ENCODE data around the gene COPG2. TPM values are rescaled to one million over a fixed set of nuclear protein-coding genes. Genes with fewer than 3 reads are reported as not detected.
A peak's percentile ranks its signal among the peaks of the same experiment; 100 is the strongest.

Gene COPG2
- total RNA-seq, 4 donors from 2014 or later, result 3.4 to 19.7 (median 7.4) TPM

GRCh38 chr7:130500910-130501309 lies 167.6 kb downstream of the COPG2 start:
- H3K27ac ChIP-seq, result no peak overlapping the region
- WGBS, 2 donors (ENCODE audit: low coverage in 1 of 2), result 80 to 92% methylated on average over 2 of the region's 2 CpGs
- in situ Hi-C loops (cut with MboI; ENCODE audit: low pct_ligation_motif_present in 1 of 4, low pct_unique_long_range_greater_than_20kb in 1 of 4, low sequenced_read_pairs in 3 of 4) (no loop called here), intact Hi-C loops (cut with DNase I; ENCODE audit: low total_unique reads) (no loop called here)
- peaks cover 0 to 5% (median 2%) of the 10 kb centered on the region in 4 donors for H3K36me3 ChIP-seq
- no peaks in the 10 kb centered on the region for H3K27me3 ChIP-seq
- TF ChIP-seq POLR2AphosphoS5 (IDR thresholded peaks at IDR 0.05), result no peak
- TF ChIP-seq CTCF (IDR thresholded peaks at IDR 0.05), result no peak
- TF ChIP-seq EP300 (IDR thresholded peaks at IDR 0.05; ENCODE audit: low read depth), result no peak
- no peak for TF ChIP-seq POLR2A (IDR thresholded peaks at IDR 0.05)
- no peak for DNase-seq
- H3K4me1 ChIP-seq, result no peaks in the 10 kb centered on the region
- no peaks in the 10 kb centered on the region for H3K9me3 ChIP-seq
- no peak overlapping the region for H3K4me3 ChIP-seq

GRCh38 chr7:130500463-130500862 lies 168.1 kb downstream of the COPG2 start:
- TF ChIP-seq POLR2A (IDR thresholded peaks at IDR 0.05), result no peak
- Histone ChIP-seq H3K4me3 (no peak overlapping the region), H3K4me1 (no peaks in the 10 kb centered on the region), H3K36me3 (peaks cover 0 to 5% (median 2%) of the 10 kb centered on the region in 4 donors), H3K9me3 (no peaks in the 10 kb centered on the region), H3K27ac (no peak overlapping the region), H3K27me3 (no peaks in the 10 kb centered on the region)
- in situ Hi-C loops (cut with MboI; ENCODE audit: low pct_ligation_motif_present in 1 of 4, low pct_unique_long_range_greater_than_20kb in 1 of 4, low sequenced_read_pairs in 3 of 4), result no loop called here
- WGBS, 2 donors (ENCODE audit: low coverage in 1 of 2), result 91 to 93% methylated on average over 2 to 8 of the region's 8 CpGs
- no peak for DNase-seq
- intact Hi-C loops (cut with DNase I; ENCODE audit: low total_unique reads), result no loop called here

GRCh38 chr7:130494431-130494858 lies 174.1 kb downstream of the COPG2 start:
- Histone ChIP-seq H3K27me3 (no peaks in the 10 kb centered on the region), H3K4me3 (no peak overlapping the region), H3K4me1 (peaks cover 3 to 14% (median 10%) of the 10 kb centered on the region in 4 donors), H3K9me3 (no peaks in the 10 kb centered on the region), H3K36me3 (no peaks in the 10 kb centered on the region), H3K27ac (no peak overlapping the region)
- no peak for DNase-seq
- 74% methylated on average over 2 of the region's 2 CpGs; no CpG with 5 or more reads in 1 of the 2 donors for whole genome bisulfite sequencing, 2 donors (ENCODE audit: low coverage in 1 of 2)
- TF ChIP-seq POLR2A (IDR thresholded peaks at IDR 0.05) (no peak), EP300 (IDR thresholded peaks at IDR 0.05; ENCODE audit: low read depth) (no peak), POLR2AphosphoS5 (IDR thresholded peaks at IDR 0.05) (no peak), CTCF (IDR thresholded peaks at IDR 0.05) (no peak)
- in situ Hi-C loops (cut with MboI; ENCODE audit: low pct_ligation_motif_present in 1 of 4, low pct_unique_long_range_greater_than_20kb in 1 of 4, low sequenced_read_pairs in 3 of 4) (loop anchor here in 1 of 4 donors (25.0 kb wide), 1 partner anchor 207 kb away; the partner anchor contains the start of gene CPA4), intact Hi-C loops (cut with DNase I; ENCODE audit: low total_unique reads) (no loop called here)

- no peak overlapping the region for H3K27ac ChIP-seq
- WGBS, 2 donors (ENCODE audit: low coverage in 1 of 2), result 65 to 70% methylated on average over 8 to 13 of the region's 13 CpGs
- H3K4me1 ChIP-seq, result peaks cover 4 to 14% (median 10%) of the 10 kb centered on the region in 4 donors
- no peak for TF ChIP-seq POLR2A (IDR thresholded peaks at IDR 0.05)
- TF ChIP-seq POLR2AphosphoS5 (IDR thresholded peaks at IDR 0.05), result no peak
- TF ChIP-seq EP300 (IDR thresholded peaks at IDR 0.05; ENCODE audit: low read depth), result no peak
- TF ChIP-seq CTCF (IDR thresholded peaks at IDR 0.05), result no peak
- in situ Hi-C loops (cut with MboI; ENCODE audit: low pct_ligation_motif_present in 1 of 4, low pct_unique_long_range_greater_than_20kb in 1 of 4, low sequenced_read_pairs in 3 of 4), result loop anchor here in 1 of 4 donors (25.0 kb wide), 1 partner anchor 206 kb away; the partner anchor contains the start of gene CPA4
- intact Hi-C loops (cut with DNase I; ENCODE audit: low total_unique reads), result no loop called here
- no peaks in the 10 kb centered on the region for H3K36me3 ChIP-seq
- H3K4me3 ChIP-seq, result peak overlapping the region in 1 of 4 donors; percentile 36
- no peak for DNase-seq
- H3K9me3 ChIP-seq, result no peaks in the 10 kb centered on the region
- H3K27me3 ChIP-seq, result no peaks in the 10 kb centered on the region
Measured at GRCh38 chr7:130493275-130493873, 175.2 kb downstream of the COPG2 start.

All from transverse colon (tissue), 4 donors.